ENCODE results near the gene BEND6.

BEND6 gene

GRCh38 chr6:56944661-56945060 lies 10.2 kb upstream of the BEND6 start:
- FAIRE-seq: no peak

- FAIRE-seq: no peak
Measured at GRCh38 chr6:56946368-56946767, 8.5 kb upstream of the BEND6 start.

- no peak for FAIRE-seq
Measured at GRCh38 chr6:56947924-56948323, 7.0 kb upstream of the BEND6 start.

GRCh38 chr6:56949265-56949664 lies 5.6 kb upstream of the BEND6 start:
- no peak for FAIRE-seq

- no peak for FAIRE-seq
Measured at GRCh38 chr6:56949925-56950495, 4.9 kb upstream of the BEND6 start.

GRCh38 chr6:56951049-56951831 lies 3.7 kb upstream of the BEND6 start:
- no peak for FAIRE-seq

GRCh38 chr6:56953597-56954402 lies 1.1 kb upstream of the BEND6 start:
- FAIRE-seq: no peak

- FAIRE-seq: no peak
Measured at GRCh38 chr6:56955171-56956155, 556 bp downstream of the BEND6 start.

- no peak for FAIRE-seq
Measured at GRCh38 chr6:56956491-56956890, 1.6 kb downstream of the BEND6 start.

GRCh38 chr6:56957856-56958255 lies 2.9 kb downstream of the BEND6 start:
- no peak for FAIRE-seq

- FAIRE-seq: no peak
Measured at GRCh38 chr6:56958481-56958880, 3.6 kb downstream of the BEND6 start.

- FAIRE-seq: no peak
Measured at GRCh38 chr6:56959094-56959493, 4.2 kb downstream of the BEND6 start.

- FAIRE-seq: no peak
Measured at GRCh38 chr6:56959938-56960337, 5.0 kb downstream of the BEND6 start.

- no peak for FAIRE-seq
Measured at GRCh38 chr6:56961151-56961550, 6.2 kb downstream of the BEND6 start.

- no peak for FAIRE-seq
Measured at GRCh38 chr6:56962441-56962840, 7.5 kb downstream of the BEND6 start.

GRCh38 chr6:56963043-56963442 lies 8.1 kb downstream of the BEND6 start:
- no peak for FAIRE-seq

GRCh38 chr6:56963793-56964192 lies 8.9 kb downstream of the BEND6 start:
- peak; percentile 98 for FAIRE-seq

- FAIRE-seq: no peak
Measured at GRCh38 chr6:56965126-56965525, 10.2 kb downstream of the BEND6 start.

- no peak for FAIRE-seq
Measured at GRCh38 chr6:56970849-56971248, 15.9 kb downstream of the BEND6 start.

GRCh38 chr6:56977192-56977591 lies 22.3 kb downstream of the BEND6 start:
- no peak for FAIRE-seq

GRCh38 chr6:56978530-56978929 lies 23.6 kb downstream of the BEND6 start:
- FAIRE-seq: no peak

- no peak for FAIRE-seq
Measured at GRCh38 chr6:56984361-56984760, 29.5 kb downstream of the BEND6 start.

GRCh38 chr6:56984884-56985283 lies 30.0 kb downstream of the BEND6 start:
- no peak for FAIRE-seq
